Glomerular visceral epithelial cell (primary cell): ENCODE results near the gene TP53BP2.
A peak's percentile ranks its signal among the peaks of the same experiment; 100 is the strongest.
"Not testable (repeated sequence)": the region's sequence is repeated elsewhere in the genome, so short reads cannot be mapped to it uniquely, and the experiment has no call there.

ENCODE experiments used
- DNase-seq: peaks from one replicate; pipeline ENCODE4 v3.0.0-alpha.2; 2016; ENCODE audit errors: extremely low spot score

TP53BP2 gene, protein sequence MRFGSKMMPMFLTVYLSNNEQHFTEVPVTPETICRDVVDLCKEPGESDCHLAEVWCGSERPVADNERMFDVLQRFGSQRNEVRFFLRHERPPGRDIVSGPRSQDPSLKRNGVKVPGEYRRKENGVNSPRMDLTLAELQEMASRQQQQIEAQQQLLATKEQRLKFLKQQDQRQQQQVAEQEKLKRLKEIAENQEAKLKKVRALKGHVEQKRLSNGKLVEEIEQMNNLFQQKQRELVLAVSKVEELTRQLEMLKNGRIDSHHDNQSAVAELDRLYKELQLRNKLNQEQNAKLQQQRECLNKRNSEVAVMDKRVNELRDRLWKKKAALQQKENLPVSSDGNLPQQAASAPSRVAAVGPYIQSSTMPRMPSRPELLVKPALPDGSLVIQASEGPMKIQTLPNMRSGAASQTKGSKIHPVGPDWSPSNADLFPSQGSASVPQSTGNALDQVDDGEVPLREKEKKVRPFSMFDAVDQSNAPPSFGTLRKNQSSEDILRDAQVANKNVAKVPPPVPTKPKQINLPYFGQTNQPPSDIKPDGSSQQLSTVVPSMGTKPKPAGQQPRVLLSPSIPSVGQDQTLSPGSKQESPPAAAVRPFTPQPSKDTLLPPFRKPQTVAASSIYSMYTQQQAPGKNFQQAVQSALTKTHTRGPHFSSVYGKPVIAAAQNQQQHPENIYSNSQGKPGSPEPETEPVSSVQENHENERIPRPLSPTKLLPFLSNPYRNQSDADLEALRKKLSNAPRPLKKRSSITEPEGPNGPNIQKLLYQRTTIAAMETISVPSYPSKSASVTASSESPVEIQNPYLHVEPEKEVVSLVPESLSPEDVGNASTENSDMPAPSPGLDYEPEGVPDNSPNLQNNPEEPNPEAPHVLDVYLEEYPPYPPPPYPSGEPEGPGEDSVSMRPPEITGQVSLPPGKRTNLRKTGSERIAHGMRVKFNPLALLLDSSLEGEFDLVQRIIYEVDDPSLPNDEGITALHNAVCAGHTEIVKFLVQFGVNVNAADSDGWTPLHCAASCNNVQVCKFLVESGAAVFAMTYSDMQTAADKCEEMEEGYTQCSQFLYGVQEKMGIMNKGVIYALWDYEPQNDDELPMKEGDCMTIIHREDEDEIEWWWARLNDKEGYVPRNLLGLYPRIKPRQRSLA

DNA sequence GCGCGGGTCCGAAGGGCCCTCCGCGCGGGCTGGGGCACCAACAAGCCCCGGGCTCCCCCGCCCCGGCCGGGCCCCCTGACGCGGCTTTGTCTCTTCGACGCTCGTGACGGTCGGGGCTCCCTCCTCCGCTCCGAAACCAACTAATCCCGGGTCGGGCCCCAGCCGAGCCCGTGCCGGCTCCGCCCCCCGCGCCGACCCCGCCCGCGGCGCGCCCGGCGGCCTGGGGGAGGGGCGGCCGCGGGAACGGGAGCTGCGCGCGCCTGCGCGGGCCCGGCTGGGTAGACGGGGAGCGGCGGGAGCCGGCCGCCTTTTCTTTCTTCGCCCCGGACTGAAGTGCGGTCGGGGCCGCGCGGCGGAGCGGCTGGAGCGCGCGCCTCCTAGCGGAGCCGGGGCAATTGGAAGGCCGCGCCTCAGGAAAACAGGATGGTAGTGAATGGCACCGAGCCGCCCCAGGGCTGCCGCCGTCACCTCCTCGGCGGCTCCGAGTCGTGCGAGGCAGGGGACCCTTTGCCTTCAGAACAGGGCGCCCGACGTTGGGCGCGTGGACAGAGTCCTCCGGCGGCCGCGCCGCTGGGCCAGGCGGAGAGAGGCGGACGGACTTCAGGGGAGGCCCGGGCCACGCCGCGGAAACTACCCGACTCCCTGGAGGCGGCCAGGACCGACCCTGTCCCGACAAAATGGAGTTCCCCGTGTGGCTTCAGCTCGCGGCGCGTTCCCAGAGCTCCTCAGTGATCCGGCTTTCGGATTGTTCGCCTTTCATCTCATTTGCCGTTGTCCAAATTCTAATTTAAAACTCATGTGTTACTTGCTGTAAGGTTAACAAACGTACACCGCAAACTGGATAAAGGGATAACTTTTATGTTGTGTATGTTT, at the start of gene TP53BP2:
Gene TP53BP2 (minus strand): TSS at position 138 of the 873 bp plus-strand sequence. CDS start 267 bp downstream, outside the sequence.
- DNase-seq, result peak; percentile 94

DNA sequence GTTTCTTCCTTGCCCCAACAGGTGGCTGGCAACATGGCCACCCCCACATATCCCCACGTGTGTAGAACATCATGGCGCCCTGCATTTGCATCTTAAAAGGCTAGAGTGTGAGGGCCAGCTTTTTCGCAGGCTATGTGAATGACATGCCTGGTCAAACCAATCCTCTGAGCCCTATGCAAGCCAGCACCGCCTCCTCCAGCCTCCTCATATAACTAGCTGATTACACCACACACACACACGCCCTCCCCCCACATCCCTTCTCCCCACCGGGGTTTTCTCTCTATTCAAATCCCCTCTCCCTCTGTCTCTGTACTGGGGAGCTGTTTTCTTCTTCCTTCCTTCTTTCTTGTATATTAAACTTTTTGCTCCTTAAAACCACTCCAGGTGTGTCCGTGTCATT, 44.7 kb upstream of the TP53BP2 start:
- DNase-seq, result not testable (repeated sequence)

DNA sequence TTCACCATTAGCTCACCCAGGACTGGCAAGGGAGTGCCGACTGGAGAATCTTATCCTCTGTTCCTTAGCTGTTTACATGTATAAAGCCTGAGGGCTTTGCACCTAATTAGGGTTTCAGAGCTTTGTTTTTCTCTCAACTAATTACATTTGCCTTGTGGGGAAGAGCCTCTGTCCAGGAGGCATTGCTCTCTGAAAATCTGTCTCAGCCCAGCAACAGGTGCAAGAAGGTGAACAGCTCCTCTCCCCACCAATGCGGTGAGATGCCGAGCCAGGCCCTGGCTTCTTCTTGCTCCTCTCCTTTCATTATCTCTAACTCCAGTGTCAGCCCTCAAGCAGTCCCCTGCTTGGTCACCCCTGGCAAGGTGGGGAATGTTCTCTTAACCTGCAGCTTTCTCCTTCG, 43.6 kb upstream of the TP53BP2 start:
- DNase-seq, result not testable (repeated sequence)

DNA sequence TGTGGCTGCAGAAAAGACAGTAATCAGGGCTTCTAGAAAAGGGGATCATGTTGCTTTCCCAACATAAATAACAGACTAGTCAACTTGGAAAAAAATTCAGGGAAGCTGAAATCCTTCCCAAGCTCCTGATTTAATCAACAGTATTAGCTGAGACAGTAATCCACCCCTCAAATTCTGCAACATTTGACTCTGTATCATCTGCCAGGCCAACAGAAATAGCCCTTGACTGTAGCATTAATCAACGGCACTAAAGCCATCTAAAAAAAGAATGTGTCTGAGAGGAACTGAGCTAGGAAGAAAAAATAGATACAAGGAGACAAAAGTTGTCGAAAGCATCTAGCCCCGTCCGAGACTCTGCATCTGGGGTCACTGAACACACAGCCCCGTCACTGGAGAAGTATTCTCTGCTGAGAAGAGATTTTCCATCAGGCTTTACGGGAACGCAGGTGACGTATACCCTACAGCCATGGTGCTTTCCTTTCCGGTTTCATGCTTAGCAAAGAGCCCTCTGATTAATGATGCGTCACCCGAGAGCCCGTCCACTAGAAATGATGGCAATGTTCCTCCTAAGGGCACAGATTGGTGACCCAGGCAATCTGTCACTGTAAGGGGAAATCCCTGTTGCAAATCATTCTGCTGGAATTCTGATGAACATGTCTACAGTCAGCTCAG, 42.1 kb upstream of the TP53BP2 start:
- DNase-seq, result peak; percentile 97

DNA sequence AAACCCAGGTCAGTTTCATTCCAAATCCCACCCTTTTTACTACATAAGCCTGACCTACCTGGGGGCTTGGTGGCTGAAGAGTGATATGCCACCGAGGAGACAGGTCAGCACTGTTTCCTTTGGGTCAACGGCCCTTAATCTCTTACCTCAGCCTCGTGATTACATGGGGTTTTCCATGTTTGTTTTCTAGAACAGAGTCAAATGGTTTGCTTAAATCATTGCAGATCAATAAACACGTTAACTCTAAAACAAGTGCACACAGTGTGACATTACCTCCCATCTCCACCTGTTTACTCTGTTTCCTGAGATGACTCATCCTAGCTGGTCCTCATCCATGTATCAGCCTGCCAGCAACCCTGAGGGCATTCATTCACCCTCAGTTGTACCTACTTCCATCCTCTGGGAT, 40.8 kb upstream of the TP53BP2 start:
- no peak for DNase-seq

DNA sequence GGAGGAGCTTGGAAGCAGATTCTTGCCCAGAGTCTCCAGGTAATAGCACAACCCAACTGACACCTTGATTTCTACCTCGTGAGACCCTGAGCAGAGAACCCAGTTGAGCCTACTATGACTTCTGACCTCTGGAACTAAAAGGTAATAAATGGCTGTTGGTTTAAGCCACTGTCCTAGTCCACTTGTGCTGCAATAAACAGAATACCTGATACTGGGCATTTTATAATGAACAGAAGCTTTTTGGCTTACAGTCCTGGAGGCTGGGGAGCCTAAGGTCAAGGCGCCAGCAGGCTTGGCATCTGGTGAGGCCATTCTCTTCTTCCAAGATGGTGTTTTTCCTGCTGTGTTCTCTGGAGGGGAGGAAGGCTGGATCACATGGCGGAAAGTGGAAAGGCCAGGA, 39.9 kb upstream of the TP53BP2 start:
- no peak for DNase-seq

DNA sequence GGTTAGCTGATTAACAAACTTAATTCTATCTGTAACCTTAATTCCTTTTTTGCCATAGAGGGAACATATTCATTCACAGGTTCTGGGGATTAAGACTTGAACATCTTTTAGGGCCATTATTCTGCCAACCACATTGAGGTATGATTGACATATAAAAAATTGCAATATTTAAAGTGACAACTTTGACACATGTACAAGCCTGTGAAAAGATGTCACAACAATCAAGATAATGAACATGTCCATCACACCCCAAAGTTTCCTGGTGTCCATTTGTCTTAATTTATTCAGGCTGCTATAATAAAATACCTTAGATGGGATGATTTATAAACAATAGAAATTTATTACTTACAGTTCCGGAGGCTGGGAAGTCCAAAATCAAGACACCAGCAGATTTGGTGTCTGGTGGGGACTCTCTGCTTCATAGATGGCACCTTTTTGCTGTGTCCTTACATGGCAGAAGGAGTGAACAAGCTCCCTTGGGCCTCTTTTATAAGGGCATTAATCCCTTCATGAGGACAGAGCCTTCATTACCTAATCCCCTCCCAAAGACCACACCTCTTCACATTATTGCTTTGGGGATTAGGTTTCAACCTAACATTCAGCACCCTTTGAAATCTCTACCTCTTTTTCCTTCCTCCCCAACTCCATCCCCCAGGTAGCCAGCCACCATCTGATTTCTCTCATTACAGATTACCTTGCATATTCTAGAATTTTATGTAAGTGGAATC, 33.0 kb upstream of the TP53BP2 start:
- DNase-seq, result no peak

DNA sequence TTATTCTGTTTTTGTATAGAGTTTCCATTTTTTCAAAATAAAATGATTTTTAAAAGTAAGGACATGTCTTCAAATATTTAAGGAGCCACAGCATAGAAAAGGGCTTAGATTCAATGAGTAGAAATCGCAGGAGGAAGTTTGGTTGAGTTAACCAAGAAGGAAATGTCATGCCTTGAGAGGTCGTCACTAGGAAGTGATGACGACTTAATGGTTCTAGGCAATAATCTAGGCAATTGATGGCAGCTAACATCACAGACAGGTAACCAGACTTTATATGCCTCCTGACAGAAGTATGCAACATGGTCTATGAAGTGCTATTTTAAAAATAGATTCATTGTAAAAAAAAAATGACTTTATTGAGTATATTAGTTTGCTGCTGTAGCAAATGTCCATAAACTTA, 32.1 kb upstream of the TP53BP2 start:
- DNase-seq, result no peak

DNA sequence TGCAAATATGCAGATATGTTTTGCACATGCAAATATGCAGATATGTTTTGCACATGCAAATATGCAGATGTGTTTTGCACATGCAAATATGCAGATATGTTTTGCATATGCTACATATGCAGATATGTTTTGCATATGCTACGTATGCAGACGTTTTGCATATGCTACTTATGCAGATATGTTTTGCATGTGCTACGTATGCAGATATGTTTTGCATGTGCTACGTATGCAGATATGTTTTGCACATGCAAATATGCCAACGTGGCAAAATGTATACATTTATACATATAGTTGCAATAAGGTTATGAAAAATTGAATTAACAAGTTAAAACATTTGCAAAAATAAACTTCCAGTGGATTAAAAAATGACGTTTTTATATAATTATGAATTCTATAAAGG, 30.8 kb upstream of the TP53BP2 start:
- no peak for DNase-seq

DNA sequence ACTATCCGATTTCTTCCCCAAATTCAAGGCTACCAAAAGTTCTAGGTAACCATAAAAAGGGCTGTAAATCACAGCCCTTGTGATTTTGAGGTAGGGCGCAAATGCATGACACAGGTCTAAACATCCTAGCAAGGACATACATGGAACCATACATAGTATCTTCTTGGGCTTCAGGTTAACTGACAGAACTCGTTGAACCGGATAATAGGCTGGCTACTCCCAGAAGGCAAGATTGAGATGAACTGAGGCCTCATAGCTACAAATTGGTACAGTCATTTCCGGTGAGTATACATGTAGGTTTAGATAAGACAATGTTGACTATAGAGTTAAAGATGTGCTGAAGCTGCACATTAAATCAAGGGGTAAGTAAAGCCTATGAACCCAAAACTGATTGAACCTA, 27.3 kb upstream of the TP53BP2 start:
- no peak for DNase-seq

DNA sequence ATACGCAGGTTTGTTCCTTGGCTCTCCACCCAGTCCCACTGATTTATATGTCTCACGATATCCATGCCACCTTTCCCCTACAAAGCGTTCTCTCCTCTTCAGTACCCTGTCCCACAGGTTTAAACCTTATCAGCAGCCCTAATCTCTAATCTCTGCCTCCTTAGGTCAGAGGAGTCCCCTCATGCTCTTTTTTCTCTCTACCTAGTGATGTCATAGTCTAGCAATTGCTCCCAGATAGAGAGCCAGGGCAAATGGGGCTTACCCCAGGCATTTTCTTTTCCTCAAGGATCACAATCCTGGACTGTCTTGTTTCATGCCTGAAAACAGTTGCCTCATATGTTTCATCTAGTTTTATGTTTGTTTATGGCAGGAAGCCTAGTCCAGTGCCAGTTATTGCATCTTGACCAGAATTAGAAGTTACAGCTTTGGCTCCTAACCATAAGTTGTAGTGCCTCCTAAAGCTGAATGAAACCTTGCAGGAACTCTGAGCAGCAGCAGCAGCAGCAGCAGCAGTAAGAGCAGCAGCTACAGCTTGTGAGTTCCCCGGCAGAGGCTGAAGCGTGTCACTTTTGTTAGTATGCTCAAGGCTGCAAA, 26.7 kb upstream of the TP53BP2 start:
- no peak for DNase-seq

DNA sequence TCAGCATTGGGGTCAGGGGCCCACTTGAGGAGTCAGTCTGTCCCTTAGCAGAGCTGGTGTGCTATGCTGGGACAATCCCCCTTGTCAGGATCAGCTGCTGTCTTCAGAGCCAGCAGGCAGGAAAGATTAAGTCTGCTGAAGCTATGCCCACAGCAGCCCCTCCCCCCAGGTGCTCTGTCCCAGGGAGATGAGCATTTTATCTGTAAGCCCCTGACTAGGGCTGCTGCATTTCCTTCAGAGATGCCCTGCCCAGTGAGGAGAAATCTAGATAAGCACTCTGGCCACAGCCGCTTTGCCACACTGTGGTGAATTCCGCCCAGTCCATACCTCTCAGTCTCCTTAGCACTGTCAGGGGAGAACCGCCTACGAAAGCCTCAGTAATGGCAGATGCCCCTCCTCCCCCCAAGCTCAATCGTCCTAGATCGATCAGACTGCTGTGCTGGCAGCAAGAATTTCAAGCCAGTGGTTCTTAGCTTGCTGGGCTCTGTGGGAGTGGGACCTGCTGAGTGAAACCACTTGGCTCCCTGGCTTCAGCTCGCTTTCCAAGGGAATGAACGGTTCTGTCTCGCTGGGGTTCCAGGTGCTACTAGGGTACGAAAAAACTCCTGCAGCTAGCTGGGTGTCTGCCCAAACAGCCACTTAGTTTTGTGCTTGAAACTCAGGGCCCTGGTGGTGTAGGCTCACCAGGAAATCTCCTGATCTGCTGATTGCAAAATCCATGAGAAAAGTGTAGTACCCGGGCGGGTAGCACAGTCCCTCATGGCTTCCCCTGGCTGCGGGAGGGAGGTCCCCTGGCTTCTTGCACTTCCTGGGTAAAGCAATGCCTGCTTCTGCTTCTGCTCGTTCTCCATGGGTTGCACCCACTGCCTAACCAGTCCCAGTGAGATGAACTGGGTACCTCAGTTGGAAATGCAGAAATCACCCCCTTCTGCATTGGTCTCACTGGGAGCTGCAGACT, 25.1 kb upstream of the TP53BP2 start:
- no peak for DNase-seq

DNA sequence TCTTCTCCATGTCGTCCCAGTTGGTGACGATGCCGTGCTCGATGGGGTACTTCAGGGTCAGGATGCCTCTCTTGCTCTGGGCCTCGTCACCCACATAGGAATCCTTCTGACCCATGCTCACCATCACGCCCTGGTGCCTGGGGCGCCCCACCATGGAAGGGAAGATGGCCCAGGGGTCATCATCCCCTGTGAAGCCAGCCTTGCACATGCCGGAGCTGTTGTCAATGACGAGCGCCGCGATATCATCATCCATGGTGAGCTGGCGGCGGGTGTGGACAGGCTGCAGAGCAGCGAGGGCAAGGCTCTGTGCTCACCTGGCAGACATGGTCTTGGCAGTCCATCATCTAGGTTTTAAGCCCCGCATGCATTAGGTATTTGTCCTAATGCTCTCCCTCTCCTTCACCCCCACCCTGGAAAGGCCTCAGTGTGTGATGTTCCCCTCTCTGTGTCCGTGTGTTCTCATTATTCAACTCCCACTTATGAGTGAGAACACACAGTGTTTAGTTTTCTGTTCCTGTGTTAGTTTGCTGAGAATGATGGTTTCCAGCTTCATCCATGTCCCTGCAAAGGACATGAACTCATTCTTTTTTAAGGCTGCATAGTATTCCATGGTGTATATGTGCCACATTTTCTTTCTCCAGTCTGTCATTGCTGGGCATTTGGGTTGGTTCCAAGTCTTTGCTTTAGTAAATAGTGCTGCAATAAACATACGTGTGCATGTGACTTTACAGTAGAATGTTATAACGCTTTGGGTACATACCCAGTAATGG, 19.0 kb upstream of the TP53BP2 start:
- not testable (repeated sequence) for DNase-seq

DNA sequence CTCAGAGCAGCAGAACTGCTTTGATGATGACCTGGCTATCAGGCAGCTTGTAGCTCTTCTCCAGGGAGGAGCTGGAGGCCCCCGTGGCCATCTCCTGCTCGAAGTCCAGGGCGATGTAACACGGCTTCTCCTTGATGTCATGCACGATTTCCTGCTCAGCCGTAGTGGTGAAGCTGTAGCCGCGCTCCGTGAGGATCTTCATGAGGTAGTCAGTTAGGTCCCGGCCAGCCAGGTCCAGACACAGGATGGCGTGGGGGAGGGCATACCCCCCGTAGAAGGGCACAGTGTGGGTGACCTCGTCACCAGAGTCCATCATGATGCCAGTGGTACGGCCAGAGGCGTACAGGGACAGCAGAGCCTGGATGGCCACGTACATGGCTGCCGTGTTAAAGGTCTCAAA, 18.3 kb upstream of the TP53BP2 start:
- no peak for DNase-seq

DNA sequence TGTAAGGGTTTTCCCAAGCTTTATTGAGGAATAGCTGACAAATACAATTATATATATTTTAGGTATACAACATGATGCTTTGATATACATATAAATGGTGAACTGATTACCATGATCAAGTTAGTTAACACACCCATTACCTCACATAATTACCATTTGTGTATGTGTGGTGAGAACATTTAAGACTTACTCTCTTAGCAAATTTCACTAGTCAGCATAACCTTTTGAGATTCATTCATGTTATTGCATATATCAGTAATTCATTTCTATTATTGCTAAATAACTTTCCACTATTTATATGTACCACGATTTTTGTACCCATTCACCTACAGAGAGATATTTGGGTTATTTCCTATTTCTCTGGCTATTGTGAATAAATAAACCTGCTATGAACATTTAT, 16.2 kb upstream of the TP53BP2 start:
- DNase-seq, result no peak

DNA sequence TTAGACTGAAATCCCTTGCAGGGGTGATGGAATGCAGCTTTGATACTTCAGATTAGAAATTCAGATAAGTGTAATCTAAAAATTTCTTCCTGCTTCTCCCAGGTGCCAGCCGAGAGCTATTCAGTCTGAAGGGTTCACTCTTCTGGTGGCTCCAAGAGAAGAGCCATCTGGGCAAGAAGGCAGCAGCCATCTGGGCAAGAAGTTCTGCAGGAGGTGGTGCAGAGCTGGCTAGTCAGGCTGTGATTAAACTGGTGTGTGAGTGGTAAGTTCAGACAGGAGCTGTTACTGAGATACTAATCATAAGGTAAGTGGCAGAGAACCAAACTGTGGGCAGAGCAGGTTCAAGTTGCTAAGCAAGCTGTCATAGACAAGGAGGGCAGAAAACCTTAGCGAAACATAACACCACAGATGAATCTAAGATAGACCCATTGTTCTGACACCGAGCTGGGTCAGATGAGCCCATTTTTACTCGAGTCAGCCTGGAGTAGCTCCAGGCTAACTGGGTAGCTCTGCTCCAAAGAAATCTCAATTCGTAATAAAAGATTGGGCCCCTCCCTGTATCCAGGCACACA, 14.4 kb upstream of the TP53BP2 start:
- DNase-seq, result no peak

DNA sequence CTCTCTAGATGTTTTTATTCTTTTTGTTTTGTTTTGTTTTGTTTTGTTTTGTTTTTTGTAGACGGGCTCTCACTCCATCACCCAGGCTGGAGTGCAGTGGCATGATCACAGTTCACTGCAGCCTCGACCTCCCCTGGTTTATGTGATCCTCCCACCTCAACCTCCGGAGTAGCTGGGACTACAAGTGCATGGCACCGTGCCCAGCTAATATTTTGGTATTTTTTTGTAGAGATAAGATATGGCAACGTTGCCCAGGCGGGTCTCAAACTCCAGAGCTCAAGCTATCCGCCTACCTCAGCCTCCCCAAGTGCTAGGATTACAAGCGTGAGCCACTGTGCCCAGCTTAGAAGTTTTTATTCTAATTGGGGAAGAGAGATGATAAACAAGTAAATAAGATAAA, 13.3 kb upstream of the TP53BP2 start:
- no peak for DNase-seq
